22Rv1 (cell line): Measurements from ENCODE around the gene SLC19A1.

Experiments
- ZFX ChIP-seq: fragments of 450-650 bp; IDR thresholded peaks from 2 replicates; pipeline ENCODE4 v1.6.1; 2017; ENCODE audit warnings: antibody characterized with exemption, borderline replicate concordance
- TF ChIP-seq, protein P1 (sequence below): fragments of 450-650 bp; IDR thresholded peaks from 2 replicates; pipeline ENCODE4 v1.5.1; 2017; ENCODE audit warnings: mild to moderate bottlenecking

DNA sequence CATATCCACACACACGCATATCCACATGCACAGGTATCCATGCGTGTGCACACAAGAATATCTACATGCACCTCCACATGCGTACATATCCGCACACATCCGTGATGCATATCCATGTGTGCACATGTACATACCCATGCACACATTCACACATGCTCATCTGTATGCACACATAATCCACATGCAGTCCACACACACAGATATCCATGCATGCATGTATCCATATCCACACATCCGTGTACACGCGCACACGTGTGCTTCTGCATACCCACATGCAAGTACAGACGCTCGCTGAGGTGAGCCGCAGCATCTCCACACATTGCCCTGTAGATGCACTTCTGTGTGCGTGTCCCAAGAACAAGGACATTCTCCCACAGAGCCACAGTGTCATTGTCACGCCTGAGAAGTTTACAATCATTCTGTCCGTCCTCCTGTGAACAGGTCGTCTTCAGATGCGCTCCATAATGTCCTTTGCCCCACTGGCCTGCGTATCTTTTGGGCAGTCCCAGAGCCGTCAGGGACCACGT, 93.9 kb downstream of the SLC19A1 start:
- TF ChIP-seq, protein P1, sequence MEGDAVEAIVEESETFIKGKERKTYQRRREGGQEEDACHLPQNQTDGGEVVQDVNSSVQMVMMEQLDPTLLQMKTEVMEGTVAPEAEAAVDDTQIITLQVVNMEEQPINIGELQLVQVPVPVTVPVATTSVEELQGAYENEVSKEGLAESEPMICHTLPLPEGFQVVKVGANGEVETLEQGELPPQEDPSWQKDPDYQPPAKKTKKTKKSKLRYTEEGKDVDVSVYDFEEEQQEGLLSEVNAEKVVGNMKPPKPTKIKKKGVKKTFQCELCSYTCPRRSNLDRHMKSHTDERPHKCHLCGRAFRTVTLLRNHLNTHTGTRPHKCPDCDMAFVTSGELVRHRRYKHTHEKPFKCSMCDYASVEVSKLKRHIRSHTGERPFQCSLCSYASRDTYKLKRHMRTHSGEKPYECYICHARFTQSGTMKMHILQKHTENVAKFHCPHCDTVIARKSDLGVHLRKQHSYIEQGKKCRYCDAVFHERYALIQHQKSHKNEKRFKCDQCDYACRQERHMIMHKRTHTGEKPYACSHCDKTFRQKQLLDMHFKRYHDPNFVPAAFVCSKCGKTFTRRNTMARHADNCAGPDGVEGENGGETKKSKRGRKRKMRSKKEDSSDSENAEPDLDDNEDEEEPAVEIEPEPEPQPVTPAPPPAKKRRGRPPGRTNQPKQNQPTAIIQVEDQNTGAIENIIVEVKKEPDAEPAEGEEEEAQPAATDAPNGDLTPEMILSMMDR: no peak
- no peak for TF ChIP-seq ZFX
